ENCODE results near the gene TCF20.

Gene TCF20

DNA sequence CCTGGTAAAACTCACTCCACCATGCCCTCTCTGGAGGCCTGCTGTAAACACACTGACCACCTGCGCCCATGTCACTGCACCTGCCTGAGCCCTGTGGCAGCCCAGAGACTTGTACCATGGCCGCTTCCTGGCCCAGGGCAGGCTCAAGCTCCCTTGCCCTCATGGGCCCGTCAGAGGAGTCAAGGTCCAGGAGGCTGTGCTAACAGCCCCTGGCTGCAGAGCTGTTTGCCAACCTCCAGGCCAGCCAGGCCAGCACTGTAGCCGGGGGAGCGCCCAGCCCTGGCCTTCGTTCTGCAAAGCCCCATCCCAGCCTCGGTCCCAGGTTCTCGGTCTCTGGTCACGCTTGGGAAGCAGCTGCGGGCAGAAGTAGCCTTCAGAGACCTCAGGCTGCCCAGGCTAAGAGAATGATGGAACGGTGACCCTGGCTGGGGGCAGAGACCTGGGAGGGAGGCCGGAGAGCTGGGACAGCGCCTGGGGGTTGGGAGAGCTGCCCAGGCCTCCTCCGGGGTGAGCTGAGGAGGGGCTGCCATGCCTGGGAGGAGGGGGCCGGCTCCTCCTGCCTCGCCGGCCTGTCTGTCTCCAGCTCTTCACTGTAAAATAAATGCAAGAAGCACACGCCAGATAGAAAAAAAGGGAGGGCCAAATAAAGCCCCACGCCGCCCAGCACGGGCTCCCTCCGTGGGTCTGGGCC lies 11.9 kb upstream of the TCF20 start:
- FAIRE-seq: no peak
- DNase-seq (ENCODE audit: insufficient read length, low spot score): no peak
- no peak for TF ChIP-seq POLR2A (IDR thresholded peaks at IDR 0.05; ENCODE audit: low read depth, low read length)

DNA sequence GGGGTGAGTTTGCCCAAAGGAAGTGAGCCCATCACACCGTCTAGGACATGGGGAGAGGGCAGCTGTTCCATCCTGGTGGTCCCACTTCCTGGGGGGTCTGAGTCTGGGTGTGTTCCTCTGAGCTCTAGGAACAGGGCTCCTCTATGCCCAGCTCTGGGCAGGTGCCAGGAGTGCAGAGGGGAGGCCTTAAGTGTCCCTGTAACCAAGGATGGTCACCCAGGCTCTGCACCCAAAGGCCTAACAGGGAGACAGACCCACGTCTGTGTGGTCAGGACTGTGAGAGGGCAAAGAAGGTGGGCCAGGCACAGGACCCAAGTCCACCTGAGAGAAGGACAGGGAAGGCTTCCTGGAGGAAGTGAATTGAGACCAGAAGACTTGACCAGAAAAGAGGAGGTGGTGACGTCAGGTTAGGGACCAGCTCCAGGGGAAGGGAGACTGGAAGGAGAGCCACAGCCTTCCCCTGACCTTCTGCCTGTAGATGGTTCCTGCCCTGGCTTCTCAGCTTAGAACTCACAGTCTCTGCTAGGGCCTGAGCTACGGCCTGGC lies 11.3 kb upstream of the TCF20 start:
- no peak for DNase-seq (ENCODE audit: insufficient read length, low spot score)
- FAIRE-seq: no peak
- no peak for TF ChIP-seq POLR2A (IDR thresholded peaks at IDR 0.05; ENCODE audit: low read depth, low read length)

DNA sequence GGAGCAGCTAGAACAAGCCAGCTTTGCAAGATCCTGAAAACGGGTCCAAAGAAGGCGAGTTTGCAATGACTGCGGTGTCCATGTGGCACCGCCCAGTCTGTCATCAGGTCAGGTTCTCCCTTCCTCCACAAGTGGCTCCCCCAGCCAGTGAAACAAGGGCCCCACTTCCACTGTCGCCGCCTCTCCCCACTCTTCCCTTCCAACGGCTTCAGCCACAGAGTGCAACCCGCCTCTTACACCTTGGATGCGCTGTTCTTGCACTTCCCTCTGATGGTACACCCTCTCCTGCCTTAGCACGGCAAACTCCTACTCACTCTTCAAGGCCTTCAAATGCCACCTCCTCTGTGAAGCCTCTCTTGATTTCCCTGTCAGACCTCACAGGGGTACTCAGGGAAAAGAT lies 10.8 kb upstream of the TCF20 start:
- TF ChIP-seq POLR2A (IDR thresholded peaks at IDR 0.05; ENCODE audit: low read depth, low read length): no peak
- DNase-seq (ENCODE audit: insufficient read length, low spot score): no peak
- FAIRE-seq: no peak

DNA sequence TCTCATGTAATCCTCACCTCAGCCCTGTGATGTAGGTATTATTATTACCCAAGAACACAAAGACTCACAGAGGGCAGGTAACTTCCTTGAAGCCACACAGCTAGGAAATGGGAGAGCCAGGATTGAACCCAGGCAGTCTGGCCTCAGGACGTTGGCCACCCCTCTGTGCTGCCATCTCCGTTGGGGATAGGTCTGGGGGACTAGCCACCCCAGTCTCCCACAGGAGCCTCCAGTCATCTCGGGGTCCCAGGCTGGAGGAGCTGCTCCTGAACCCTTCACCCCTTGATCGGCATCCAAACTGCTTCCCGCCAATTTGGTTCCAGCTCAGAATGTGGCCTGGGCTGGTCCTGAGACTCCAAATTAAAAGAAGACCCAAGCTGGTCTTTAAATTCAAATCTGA lies 10.4 kb upstream of the TCF20 start:
- DNase-seq (ENCODE audit: insufficient read length, low spot score): no peak
- FAIRE-seq: no peak
- TF ChIP-seq POLR2A (IDR thresholded peaks at IDR 0.05; ENCODE audit: low read depth, low read length): no peak

DNA sequence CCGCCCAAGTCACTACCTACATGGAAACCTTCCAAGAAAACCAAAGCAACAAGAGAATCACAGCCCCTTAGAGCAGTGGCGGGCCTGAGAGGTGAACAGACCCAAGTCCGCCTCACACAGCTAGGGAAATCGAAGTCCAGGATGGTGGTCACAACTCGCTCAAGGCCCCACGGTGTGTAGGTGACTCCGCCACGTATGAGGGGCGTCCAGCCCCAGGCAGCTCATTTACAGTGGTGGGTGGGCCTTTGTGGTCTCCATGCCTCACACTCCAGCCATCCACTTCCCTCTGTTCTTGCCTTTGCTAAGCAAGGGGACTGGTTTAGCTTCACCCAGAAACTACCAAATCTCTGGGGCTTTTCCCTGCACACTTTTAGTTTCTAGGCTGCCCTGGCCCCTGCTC lies 9.7 kb upstream of the TCF20 start:
- no peak for DNase-seq (ENCODE audit: insufficient read length, low spot score)
- TF ChIP-seq POLR2A (IDR thresholded peaks at IDR 0.05; ENCODE audit: low read depth, low read length): no peak
- no peak for FAIRE-seq

DNA sequence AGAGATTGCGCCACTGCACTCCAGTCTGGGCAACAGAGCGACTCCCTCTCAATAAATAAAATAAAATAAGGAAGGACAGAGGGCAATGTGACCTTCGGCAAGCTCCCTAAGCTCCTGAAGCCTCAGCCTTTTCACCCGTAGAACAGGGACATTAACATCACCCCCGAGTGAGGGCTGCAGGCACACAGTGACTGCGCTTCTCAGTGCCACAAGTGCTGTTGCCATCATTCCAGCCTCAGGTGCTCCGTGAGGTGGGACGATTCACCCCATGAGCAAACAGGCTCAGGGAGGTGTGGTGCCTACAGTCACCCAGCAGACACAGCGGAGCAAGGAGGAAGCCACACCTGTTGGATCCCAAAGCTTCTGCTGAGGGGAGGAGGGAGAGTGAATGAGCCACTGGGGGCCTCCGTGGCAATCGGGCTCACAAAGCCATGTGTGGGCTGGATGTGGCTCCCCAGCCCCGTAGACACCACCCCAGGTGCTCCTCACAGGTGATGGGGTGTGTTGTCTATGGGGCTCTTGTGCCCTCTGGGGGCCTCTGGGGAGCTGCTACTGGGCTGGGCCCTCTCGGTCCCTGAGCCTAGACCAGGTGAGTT lies 9.1 kb upstream of the TCF20 start:
- FAIRE-seq: no peak
- DNase-seq (ENCODE audit: insufficient read length, low spot score): no peak
- TF ChIP-seq POLR2A (IDR thresholded peaks at IDR 0.05; ENCODE audit: low read depth, low read length): no peak

DNA sequence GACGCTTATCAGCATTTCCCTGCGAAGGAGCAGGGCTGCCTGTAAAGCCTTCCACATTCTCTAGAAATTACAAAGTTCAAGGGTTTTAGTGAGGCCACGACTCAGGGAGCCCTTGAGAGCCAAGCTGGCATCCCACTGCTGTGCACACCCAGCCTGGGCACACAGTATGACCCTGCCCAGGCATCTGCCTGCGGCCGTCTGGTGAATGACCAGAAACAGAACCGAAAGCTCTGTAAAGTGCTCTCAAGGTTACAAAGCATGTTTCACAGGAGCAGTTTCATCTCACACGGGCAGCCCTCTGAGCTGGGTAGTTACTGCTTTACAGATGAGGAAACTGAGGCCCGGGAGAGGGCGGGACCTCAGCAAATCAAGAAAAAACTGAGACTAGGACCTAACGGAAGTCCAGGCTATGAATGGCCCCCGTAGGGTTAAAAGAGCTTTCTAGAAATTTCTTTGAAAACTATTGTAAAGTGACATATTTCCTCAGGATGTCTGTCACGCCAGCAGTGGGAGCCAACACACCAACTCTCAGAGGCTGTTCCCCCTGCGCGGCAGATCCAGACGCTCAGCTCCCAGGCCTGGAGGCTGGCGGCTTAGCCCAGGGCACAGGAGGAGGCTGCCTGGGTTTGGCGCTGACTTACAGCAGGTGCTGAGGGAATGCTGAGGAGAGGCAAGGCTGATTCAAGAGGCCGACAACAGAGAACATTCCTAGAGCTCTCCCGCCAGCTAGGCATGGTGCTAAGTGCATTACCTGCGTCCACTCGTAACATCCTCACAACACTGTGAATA lies 7.7 kb upstream of the TCF20 start:
- no peak for TF ChIP-seq POLR2A (IDR thresholded peaks at IDR 0.05; ENCODE audit: low read depth, low read length)
- DNase-seq (ENCODE audit: insufficient read length, low spot score) (no peak), FAIRE-seq (no peak)

DNA sequence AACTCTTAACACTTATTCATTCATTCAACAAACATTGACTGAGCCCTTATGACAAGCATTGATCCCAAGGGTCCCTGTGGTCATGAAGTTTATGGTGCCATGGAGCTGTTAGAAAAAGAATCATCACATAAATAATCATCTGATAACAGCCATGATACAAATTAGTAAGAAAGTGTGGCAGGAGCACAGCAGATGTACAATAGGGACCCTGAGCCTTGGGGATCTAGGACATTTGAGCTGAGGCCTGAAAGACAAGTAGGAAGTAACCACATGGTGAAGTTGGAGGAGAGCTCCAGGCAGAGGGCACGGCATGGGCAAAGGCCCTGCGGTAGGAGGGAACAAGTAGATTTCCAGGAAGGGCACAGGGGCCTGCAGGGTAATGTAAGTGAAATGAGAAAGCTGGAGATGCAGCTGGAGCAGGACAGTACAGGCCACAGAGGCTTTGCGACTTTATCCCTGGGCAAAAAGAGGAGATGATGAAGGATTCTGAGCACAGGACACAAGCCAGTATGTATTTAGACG lies 6.8 kb upstream of the TCF20 start:
- no peak for FAIRE-seq
- no peak for TF ChIP-seq POLR2A (IDR thresholded peaks at IDR 0.05; ENCODE audit: low read depth, low read length)
- no peak for DNase-seq (ENCODE audit: insufficient read length, low spot score)

DNA sequence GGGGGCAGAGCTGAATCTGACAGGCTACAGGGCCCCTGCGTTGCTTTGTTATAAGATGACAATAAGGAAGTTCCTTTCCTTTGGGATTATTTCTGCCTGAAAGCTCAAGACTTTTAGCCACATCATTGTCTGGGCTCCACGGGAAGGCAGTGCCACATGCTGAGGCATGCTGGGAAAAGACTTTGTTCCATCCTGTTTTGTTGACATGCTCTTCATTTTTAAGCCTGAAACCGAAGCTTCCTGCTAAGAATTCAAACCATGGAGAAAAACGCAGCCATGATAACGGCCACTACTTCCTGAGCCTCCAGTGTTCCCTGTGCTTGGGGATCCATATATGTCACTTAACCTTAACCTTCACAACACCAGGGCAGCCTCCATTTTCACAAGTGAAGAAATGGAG lies 5.5 kb upstream of the TCF20 start:
- DNase-seq (ENCODE audit: insufficient read length, low spot score): no peak
- FAIRE-seq: no peak
- TF ChIP-seq POLR2A (IDR thresholded peaks at IDR 0.05; ENCODE audit: low read depth, low read length): no peak

DNA sequence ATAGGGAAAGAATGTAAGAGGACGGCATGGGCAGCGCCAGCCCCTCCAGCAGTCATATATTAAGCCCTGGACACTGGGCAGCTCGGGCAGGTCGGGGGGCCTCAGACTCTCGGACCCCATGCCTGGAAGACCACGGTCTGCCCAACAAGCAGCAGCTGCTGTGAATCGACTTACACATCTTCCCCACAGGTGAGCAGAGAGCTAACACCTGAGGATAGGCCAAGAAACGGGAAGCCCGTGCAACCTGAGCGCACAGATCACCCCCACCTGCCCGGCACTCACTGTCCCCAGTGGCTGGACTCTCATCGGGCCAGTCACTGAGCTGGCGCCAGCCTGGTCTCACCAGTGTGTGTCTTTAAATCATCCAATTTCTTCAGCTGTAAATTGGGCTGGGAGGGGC lies 4.7 kb upstream of the TCF20 start:
- no peak for TF ChIP-seq POLR2A (IDR thresholded peaks at IDR 0.05; ENCODE audit: low read depth, low read length)
- no peak for FAIRE-seq
- DNase-seq (ENCODE audit: insufficient read length, low spot score): no peak

DNA sequence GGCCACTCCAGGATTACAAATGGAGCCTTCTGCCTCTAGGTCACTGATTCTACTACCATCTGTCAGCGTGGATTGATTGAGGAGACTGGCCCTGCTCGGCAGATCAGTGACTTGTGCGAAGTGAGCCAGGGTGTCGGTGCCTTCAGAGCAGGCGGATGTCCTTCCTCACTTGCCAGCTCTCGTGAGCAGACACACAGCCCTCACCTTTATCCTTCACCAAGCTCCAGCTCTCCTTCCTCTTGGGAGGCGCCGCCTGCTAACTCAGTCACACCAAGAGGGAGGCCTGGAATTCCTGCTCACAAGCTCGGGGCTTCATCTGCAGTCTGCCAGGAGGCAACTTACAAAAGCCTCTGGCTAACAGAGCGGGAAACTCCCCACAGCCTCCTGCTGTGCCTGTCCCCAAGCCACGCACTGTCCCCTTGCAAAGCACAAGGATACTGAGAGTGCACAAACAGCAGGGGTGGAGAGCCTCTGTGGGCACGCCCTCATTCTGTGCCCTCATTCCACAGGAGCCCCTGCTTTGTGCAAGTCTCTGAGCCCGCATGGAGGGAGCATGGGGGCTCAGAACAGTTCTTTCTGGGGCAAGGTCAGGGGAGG lies 3.5 kb upstream of the TCF20 start:
- DNase-seq (ENCODE audit: insufficient read length, low spot score) (no peak), FAIRE-seq (no peak)
- TF ChIP-seq POLR2A (IDR thresholded peaks at IDR 0.05; ENCODE audit: low read depth, low read length): no peak

DNA sequence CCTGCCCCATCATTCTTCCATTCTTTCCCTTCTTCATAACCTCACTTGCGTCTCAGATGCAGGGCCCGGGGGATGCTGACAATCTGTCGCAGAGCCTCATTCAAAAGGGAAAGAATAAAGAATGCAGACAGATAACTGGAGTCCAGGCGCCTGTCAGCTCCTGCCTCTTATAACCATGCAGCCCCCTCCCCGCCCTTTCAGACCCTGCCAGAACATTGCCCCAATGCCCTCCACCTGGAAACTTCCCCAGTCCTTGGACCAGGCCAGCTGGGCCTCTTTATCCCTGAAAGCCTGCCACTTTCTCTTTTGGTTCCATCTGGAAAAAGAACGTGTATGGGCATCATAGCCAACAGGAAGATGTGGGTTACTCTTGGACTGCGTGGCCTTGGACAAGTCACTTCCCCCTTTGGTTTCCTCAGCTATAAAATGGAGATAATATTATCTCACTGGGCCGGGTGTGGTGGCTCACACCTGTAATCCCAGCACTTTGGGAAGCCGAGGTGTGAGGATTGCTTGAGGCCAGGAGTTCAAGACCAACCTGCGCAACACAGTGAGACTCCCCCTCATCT lies 2.1 kb upstream of the TCF20 start:
- FAIRE-seq (no peak), DNase-seq (ENCODE audit: insufficient read length, low spot score) (no peak)
- no peak for TF ChIP-seq POLR2A (IDR thresholded peaks at IDR 0.05; ENCODE audit: low read depth, low read length)

DNA sequence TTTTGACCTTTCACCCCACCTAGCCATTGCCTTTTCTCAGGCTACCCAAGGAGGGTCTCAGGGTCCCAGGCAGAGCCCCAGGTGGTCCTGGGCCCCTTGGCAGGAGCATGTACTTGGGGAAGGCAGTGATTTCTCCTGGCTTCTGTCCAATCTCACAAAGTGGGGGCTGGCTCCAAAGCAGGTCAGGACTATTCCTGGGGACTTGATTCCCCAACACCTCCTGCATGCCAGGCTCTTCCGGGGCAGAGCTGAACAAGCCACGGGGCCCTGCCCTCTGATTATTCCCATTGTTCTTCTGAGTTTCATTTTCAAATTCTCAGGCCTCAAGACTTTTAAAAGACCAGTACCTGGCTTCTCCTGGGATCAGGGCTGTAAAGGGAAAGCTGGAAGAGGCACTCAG lies 1.5 kb upstream of the TCF20 start:
- no peak for FAIRE-seq
- no peak for DNase-seq (ENCODE audit: insufficient read length, low spot score)
- TF ChIP-seq POLR2A (IDR thresholded peaks at IDR 0.05; ENCODE audit: low read depth, low read length): no peak

All from H54 (cell line).